ENCODE measurements around the gene THADA. TPM values are rescaled to one million over a fixed set of nuclear protein-coding genes. Genes with fewer than 3 reads are reported as not detected.

The THADA gene
- total and polyA plus RNA-seq, 10 donors: 14.2 to 51.3 (median 40.0) TPM

GRCh38 chr2:43265001-43265400 lies 330.8 kb downstream of the THADA start:
- intact Hi-C loops (cut with DNase I; ENCODE audit: low total_unique reads): no loop called here
- peak overlapping the region in 6 of 8 donors; percentile 3 to 85 (median 47) for H3K27ac ChIP-seq
- TF ChIP-seq POLR2A (IDR thresholded peaks at IDR 0.05) (no peak), CTCF (IDR thresholded peaks at IDR 0.05 in 8 of 11, conservative IDR thresholded peaks at IDR 0.05 in 3 of 11) (no peak), POLR2AphosphoS5 (IDR thresholded peaks at IDR 0.05) (no peak)
- DNase-seq: no peak
- WGBS, 5 donors: 72 to 91% (median 87%) methylated on average over 5 of the region's 5 CpGs
- H3K27me3 ChIP-seq (replicated peaks in 1 of 7): no peaks in the 10 kb centered on the region
- H3K36me3 ChIP-seq: peaks cover 0 to 64% (median 0%) of the 10 kb centered on the region in 6 donors
- no peak overlapping the region for H3K4me3 ChIP-seq
- H3K9me3 ChIP-seq: no peaks in the 10 kb centered on the region
- peaks cover 11 to 43% (median 27%) of the 10 kb centered on the region in 6 donors for H3K4me1 ChIP-seq

- no peak overlapping the region for H3K27ac ChIP-seq
- intact Hi-C loops (cut with DNase I; ENCODE audit: low total_unique reads): no loop called here
- H3K36me3 ChIP-seq: peaks cover 0 to 47% (median 0%) of the 10 kb centered on the region in 6 donors
- 65 to 87% (median 75%) methylated on average over 6 of the region's 6 CpGs for WGBS, 5 donors
- H3K9me3 ChIP-seq: no peaks in the 10 kb centered on the region
- peaks cover 3 to 22% (median 9%) of the 10 kb centered on the region in 6 donors for H3K4me1 ChIP-seq
- TF ChIP-seq POLR2A (IDR thresholded peaks at IDR 0.05) (no peak), CTCF (IDR thresholded peaks at IDR 0.05 in 8 of 11, conservative IDR thresholded peaks at IDR 0.05 in 3 of 11) (no peak)
- H3K27me3 ChIP-seq (replicated peaks in 1 of 7): no peaks in the 10 kb centered on the region
- DNase-seq: no peak
- H3K4me3 ChIP-seq: no peak overlapping the region
These were observed 332.9 kb downstream of the THADA start for GRCh38 chr2:43262951-43263350.

- H3K4me3 ChIP-seq: no peak overlapping the region
- no peak for TF ChIP-seq POLR2A (IDR thresholded peaks at IDR 0.05)
- no peak for TF ChIP-seq CTCF (IDR thresholded peaks at IDR 0.05 in 8 of 11, conservative IDR thresholded peaks at IDR 0.05 in 3 of 11)
- TF ChIP-seq POLR2AphosphoS5 (IDR thresholded peaks at IDR 0.05): no peak
- H3K36me3 ChIP-seq: peaks cover 0 to 43% (median under 1%) of the 10 kb centered on the region in 6 donors
- DNase-seq: no peak
- intact Hi-C loops (cut with DNase I; ENCODE audit: low total_unique reads): no loop called here
- 89 to 100% (median 96%) methylated on average over 1 of the region's 1 CpG for WGBS, 5 donors
- no peaks in the 10 kb centered on the region for H3K27me3 ChIP-seq (replicated peaks in 1 of 7)
- no peaks in the 10 kb centered on the region for H3K9me3 ChIP-seq
- peaks cover 3 to 22% (median 8%) of the 10 kb centered on the region in 6 donors for H3K4me1 ChIP-seq
- H3K27ac ChIP-seq: no peak overlapping the region
These were observed 333.6 kb downstream of the THADA start for GRCh38 chr2:43262239-43262638.

- no peak overlapping the region for H3K4me3 ChIP-seq
- no peak for DNase-seq
- intact Hi-C loops (cut with DNase I; ENCODE audit: low total_unique reads): no loop called here
- H3K27me3 ChIP-seq (replicated peaks in 1 of 7): no peaks in the 10 kb centered on the region
- no peaks in the 10 kb centered on the region for H3K9me3 ChIP-seq
- no peak overlapping the region for H3K27ac ChIP-seq
- peaks cover 0 to 12% (median 3%) of the 10 kb centered on the region in 6 donors for H3K4me1 ChIP-seq
- 89 to 100% (median 100%) methylated on average over 1 of the region's 1 CpG for WGBS, 5 donors
- TF ChIP-seq CTCF (IDR thresholded peaks at IDR 0.05 in 8 of 11, conservative IDR thresholded peaks at IDR 0.05 in 3 of 11): no peak
- peaks cover 0 to 50% (median 4%) of the 10 kb centered on the region in 6 donors for H3K36me3 ChIP-seq
These were observed 336.3 kb downstream of the THADA start for GRCh38 chr2:43259512-43259911.
